Upper lobe of left lung (tissue), 6 donors: ENCODE measurements around the gene GCSH. TPM values are rescaled to one million over a fixed set of nuclear protein-coding genes. Genes with fewer than 3 reads are reported as not detected.

Experiments used
- ATAC-seq, 2 donors: fragments of 200-7000 bp; cut with Tn5 transposase; one replicate each; pipeline ENCODE4 v1.9.1; 2022; ENCODE audit warnings: mild to moderate bottlenecking in 2 of 2, moderate library complexity in 2 of 2; ENCODE audit not compliant: low FRiP score in 2 of 2
- DNase-seq, 2 donors: peaks; one replicate each; pipeline ENCODE4 v3.0.0-alpha.2; 2019 to 2020
- H3K27ac ChIP-seq, 4 donors: fragments of 200-600 bp; sonication (generic); one replicate each; pipeline ENCODE4 v1.5.1; 2016 to 2019
- H3K27me3 ChIP-seq, 4 donors: fragments of 200-600 bp; sonication (generic); one replicate each; pipeline ENCODE4 v1.5.1; 2017 to 2019
- H3K36me3 ChIP-seq, 4 donors: fragments of 200-600 bp; sonication (generic); one replicate each; pipeline ENCODE4 v1.5.1; 2016 to 2019
- H3K4me1 ChIP-seq, 4 donors: fragments of 200-600 bp; sonication (generic); one replicate each; pipeline ENCODE4 v1.5.1; 2018 to 2019
- H3K4me3 ChIP-seq, 4 donors: fragments of 200-600 bp; sonication (generic); one replicate each; pipeline ENCODE4 v1.5.1; 2017 to 2019; ENCODE audit warnings: mild to moderate bottlenecking in 2 of 4, moderate library complexity in 1 of 4
- H3K9me3 ChIP-seq, 4 donors: fragments of 200-600 bp; sonication (generic); one replicate each; pipeline ENCODE4 v1.5.1; 2018 to 2019
- CTCF ChIP-seq, 6 experiments: fragments of 450-650 bp in 4 of 6; fragments of 200-600 bp in 2 of 6; sonication (generic) in 2 of 6; IDR thresholded peaks; one replicate each; pipeline ENCODE4 v1.5.1; 2016 to 2019; ENCODE audit warnings: antibody characterized with exemption in 6 of 6
- EP300 ChIP-seq, 4 donors: sonication (generic); formaldehyde crosslinking; IDR thresholded peaks; one replicate each; pipeline ENCODE4 v1.5.1; 2017; ENCODE audit warnings: antibody characterized with exemption in 4 of 4, control low read depth in 2 of 4
- POLR2A ChIP-seq, 4 donors: fragments of 450-650 bp; IDR thresholded peaks; one replicate each; pipeline ENCODE4 v1.5.1; 2016 to 2017; ENCODE audit warnings: antibody characterized with exemption in 4 of 4, mild to moderate bottlenecking in 2 of 4
- POLR2AphosphoS5 ChIP-seq, 2 donors: sonication (generic); formaldehyde crosslinking; IDR thresholded peaks; one replicate each; pipeline ENCODE4 v1.5.1; 2017; ENCODE audit warnings: antibody characterized with exemption in 2 of 2
- WGBS, 2 donors: methylation state at CpG; one replicate each; pipeline ENCODE4 v1.1.5; 2017 to 2018; 5-methylcytosine and 5-hydroxymethylcytosine counted together
- total RNA-seq, 6 donors: library from RNA; depleted of rRNA in 4 of 6; stranded (reverse); fragments of >200 nt in 4 of 6; gene quantifications; one replicate each; pipeline versions ENCODE4 v1.1.0 to v1.2.1, GENCODE V29; 2016 to 2021
- donor health status: DM: no; HTN: no; CAD: no; lungs with moderate emphysema.
- donor health status: DM: no; HTN: yes; CAD: no; lungs with severe emphysema.

The GCSH gene
- total RNA-seq, 6 donors from 2014 or later, result 6.2 to 16.9 (median 11.9) TPM

GRCh38 chr16:81106826-81107503 is 10.8 kb upstream of the GCSH start:
- WGBS, 2 donors, result 57% methylated on average over 8 of the region's 8 CpGs
- TF ChIP-seq CTCF (IDR thresholded peaks at IDR 0.05) (no peak), EP300 (IDR thresholded peaks at IDR 0.05) (no peak), POLR2AphosphoS5 (IDR thresholded peaks at IDR 0.05) (no peak), POLR2A (IDR thresholded peaks at IDR 0.05) (no peak)
- H3K4me3 ChIP-seq, result no peak overlapping the region
- ATAC-seq (no peak), DNase-seq (no peak)
- H3K27ac ChIP-seq, result no peak overlapping the region
- no peaks in the 10 kb centered on the region for H3K9me3 ChIP-seq
- no peaks in the 10 kb centered on the region for H3K4me1 ChIP-seq
- no peaks in the 10 kb centered on the region for H3K36me3 ChIP-seq
- H3K27me3 ChIP-seq, result no peaks in the 10 kb centered on the region

- Histone ChIP-seq H3K4me1 (no peaks in the 10 kb centered on the region), H3K27ac (no peak overlapping the region), H3K27me3 (no peaks in the 10 kb centered on the region), H3K36me3 (no peaks in the 10 kb centered on the region), H3K9me3 (no peaks in the 10 kb centered on the region), H3K4me3 (no peak overlapping the region)
- WGBS, 2 donors, result 63 to 77% methylated on average over 1 of the region's 1 CpG
- TF ChIP-seq EP300 (IDR thresholded peaks at IDR 0.05) (no peak), POLR2AphosphoS5 (IDR thresholded peaks at IDR 0.05) (no peak), CTCF (IDR thresholded peaks at IDR 0.05) (no peak), POLR2A (IDR thresholded peaks at IDR 0.05) (no peak)
- ATAC-seq, result no peak
- no peak for DNase-seq
Measured at GRCh38 chr16:81105946-81106345, 9.8 kb upstream of the GCSH start.

- H3K4me3 ChIP-seq, result no peak overlapping the region
- H3K27ac ChIP-seq, result no peak overlapping the region
- DNase-seq (no peak), ATAC-seq (no peak)
- H3K9me3 ChIP-seq, result no peaks in the 10 kb centered on the region
- no peaks in the 10 kb centered on the region for H3K36me3 ChIP-seq
- no peaks in the 10 kb centered on the region for H3K27me3 ChIP-seq
- 93 to 94% methylated on average over 9 of the region's 9 CpGs for WGBS, 2 donors
- H3K4me1 ChIP-seq, result no peaks in the 10 kb centered on the region
- TF ChIP-seq POLR2A (IDR thresholded peaks at IDR 0.05) (no peak), EP300 (IDR thresholded peaks at IDR 0.05) (no peak)
Measured at GRCh38 chr16:81101702-81102101, 5.5 kb upstream of the GCSH start.

GRCh38 chr16:81099958-81100357 is 3.8 kb upstream of the GCSH start:
- H3K27me3 ChIP-seq, result no peaks in the 10 kb centered on the region
- H3K9me3 ChIP-seq, result no peaks in the 10 kb centered on the region
- no peak for ATAC-seq
- TF ChIP-seq CTCF (IDR thresholded peaks at IDR 0.05) (no peak), POLR2AphosphoS5 (IDR thresholded peaks at IDR 0.05) (no peak), POLR2A (IDR thresholded peaks at IDR 0.05) (no peak)
- no peak overlapping the region for H3K27ac ChIP-seq
- no peak for DNase-seq
- no peaks in the 10 kb centered on the region for H3K36me3 ChIP-seq
- H3K4me1 ChIP-seq, result peaks cover 0 to 3% (median under 1%) of the 10 kb centered on the region in 4 donors
- H3K4me3 ChIP-seq, result no peak overlapping the region

GRCh38 chr16:81097230-81097629 is 1.0 kb upstream of the GCSH start:
- TF ChIP-seq POLR2A (IDR thresholded peaks at IDR 0.05) (no peak), CTCF (IDR thresholded peaks at IDR 0.05) (no peak)
- peak overlapping the region in 1 of 4 donors; percentile 19 for H3K27ac ChIP-seq
- 94 to 95% methylated on average over 6 of the region's 6 CpGs for WGBS, 2 donors
- no peak for ATAC-seq
- H3K27me3 ChIP-seq, result no peaks in the 10 kb centered on the region
- H3K4me1 ChIP-seq, result peaks cover 0 to 7% (median 1%) of the 10 kb centered on the region in 4 donors
- no peak for DNase-seq
- no peaks in the 10 kb centered on the region for H3K36me3 ChIP-seq
- no peak overlapping the region for H3K4me3 ChIP-seq
- H3K9me3 ChIP-seq, result no peaks in the 10 kb centered on the region
